Endothelial cell of umbilical vein (primary cell): ENCODE data around the gene TIGD7. TPM values are rescaled to one million over a fixed set of nuclear protein-coding genes. Genes with fewer than 3 reads are reported as not detected.

Experiments
- BruUV-seq: library from RNA; stranded (reverse); fragments of 400-500 nt; replicated peaks from 2 replicates; lab custom pipeline; 2021; lab: Mats Ljungman, UMichigan
- CTCF ChIA-PET: fragments of 300-600, 350-600 bp; sonication (Branson Sonifier 250); formaldehyde crosslinking; loops from one replicate; lab custom pipeline; 2021; ENCODE audit warnings: antibody characterized with exemption, inconsistent platforms; lab: Charles Lee
- POLR2A ChIA-PET: fragments of 300-600, 350-600 bp; sonication (Branson Sonifier 250); formaldehyde crosslinking; loops from one replicate; lab custom pipeline; 2021; ENCODE audit warnings: antibody characterized with exemption, inconsistent platforms; lab: Charles Lee
- DNase-seq: peaks from one replicate; pipeline ENCODE4 v3.0.0-alpha.2; 2011; ENCODE audit warnings: low read depth, low spot score
- FAIRE-seq: peaks from 2 replicates; lab custom pipeline; 2011; peaks lifted over from hg19 to GRCh38; lab: Jason Lieb, UNC
- H2AFZ ChIP-seq: 2 replicates; pipeline ENCODE4 v1.6.0; 2012; ENCODE audit warnings: low read depth, low read length, control low read depth, inconsistent platforms
- H3K27ac ChIP-seq: 2 replicates; pipeline ENCODE4 v1.5.1; 2011; ENCODE audit warnings: low read depth, mild to moderate bottlenecking, control low read depth, low read length, moderate library complexity; ENCODE audit not compliant: insufficient read depth
- H3K27me3 ChIP-seq, 2 experiments: 2 replicates each; pipeline versions ENCODE4 v1.6.0 to v1.6.1; 2011; ENCODE audit warnings: low read length in 2 of 2, mixed read lengths in 1 of 2; ENCODE audit not compliant: control insufficient read depth in 2 of 2, insufficient read depth in 2 of 2
- H3K36me3 ChIP-seq, 2 experiments: 2 replicates in 1 of 2; 3 replicates in 1 of 2; pipeline ENCODE4 v1.5.1; 2011; ENCODE audit warnings: low read length in 2 of 2, mild to moderate bottlenecking in 1 of 2, moderate library complexity in 1 of 2; ENCODE audit not compliant: control insufficient read depth in 2 of 2, insufficient read depth in 2 of 2; ENCODE audit errors: extremely low read depth in 1 of 2
- H3K4me1 ChIP-seq: 3 replicates; pipeline ENCODE4 v1.5.1; 2011; ENCODE audit warnings: mild to moderate bottlenecking, low read length; ENCODE audit not compliant: control insufficient read depth, insufficient read depth; ENCODE audit errors: extremely low read depth
- H3K4me2 ChIP-seq: 2 replicates; pipeline ENCODE4 v1.6.1; 2011; ENCODE audit warnings: low read length, control low read depth, mixed read lengths; ENCODE audit not compliant: insufficient read depth
- H3K4me3 ChIP-seq, 3 experiments: fragments of 200-600 bp in 1 of 3; sonication (generic), shearing (Covaris generic) in 1 of 3; replicated peaks in 1 of 3; 2 replicates each; pipeline ENCODE4 v1.5.1; 2011 to 2016; ENCODE audit warnings: control low read depth in 3 of 3, low read length in 3 of 3, mild to moderate bottlenecking in 2 of 3, inconsistent platforms in 1 of 3, low read depth in 1 of 3, moderate library complexity in 1 of 3; ENCODE audit not compliant: insufficient read depth in 1 of 3
- H3K79me2 ChIP-seq: 2 replicates; pipeline ENCODE4 v1.6.0; 2012; ENCODE audit warnings: low read length, inconsistent platforms; ENCODE audit not compliant: control insufficient read depth, insufficient read depth
- H3K9ac ChIP-seq: replicated peaks from 2 replicates; pipeline ENCODE3; 2011; ENCODE audit warnings: low read length, control low read depth; ENCODE audit not compliant: insufficient read depth; ENCODE audit errors: extremely low read depth
- H3K9me1 ChIP-seq: replicated peaks from 3 replicates; pipeline ENCODE4 v1.6.0; 2011; ENCODE audit warnings: mild to moderate bottlenecking, low read length; ENCODE audit not compliant: control insufficient read depth, insufficient read depth; ENCODE audit errors: extremely low read depth
- H3K9me3 ChIP-seq: replicated peaks from 2 replicates; pipeline ENCODE4 v1.5.1; 2012; ENCODE audit warnings: low read length, inconsistent platforms; ENCODE audit not compliant: control insufficient read depth, insufficient read depth
- H4K20me1 ChIP-seq: replicated peaks from 2 replicates; pipeline ENCODE3; 2011; ENCODE audit warnings: mild to moderate bottlenecking, low read length; ENCODE audit not compliant: control insufficient read depth, insufficient read depth; ENCODE audit errors: extremely low read depth
- CTCF ChIP-seq, 2 donors: IDR thresholded peaks; 1 replicate in 1 of 2; 2 replicates in 1 of 2; pipeline ENCODE4 v1.5.1; 2011; ENCODE audit warnings: low read length in 2 of 2, mild to moderate bottlenecking in 2 of 2, moderate library complexity in 2 of 2, control low read depth in 1 of 2, inconsistent platforms in 1 of 2, low read depth in 1 of 2; ENCODE audit not compliant: insufficient read depth in 1 of 2; ENCODE audit errors: extremely low read depth in 1 of 2
- EZH2 ChIP-seq: IDR thresholded peaks from 2 replicates; pipeline ENCODE4 v1.6.1; 2012; ENCODE audit warnings: borderline replicate concordance, low read depth, mild to moderate bottlenecking, moderate library complexity, low read length, inconsistent platforms; ENCODE audit not compliant: severe bottlenecking
- FOS ChIP-seq: IDR thresholded peaks from 2 replicates; pipeline ENCODE4 v1.6.1; 2011; ENCODE audit warnings: mild to moderate bottlenecking, low read length, moderate library complexity, borderline replicate concordance; ENCODE audit not compliant: insufficient read depth
- GATA2 ChIP-seq: IDR thresholded peaks from 2 replicates; pipeline ENCODE4 v1.7.0; 2011; ENCODE audit warnings: low read depth, mild to moderate bottlenecking, moderate library complexity, mixed read lengths, low read length; ENCODE audit not compliant: insufficient read length, insufficient read depth
- JUN ChIP-seq: IDR thresholded peaks from 2 replicates; pipeline ENCODE4 v1.6.1; 2011; ENCODE audit warnings: borderline replicate concordance, low read depth; ENCODE audit not compliant: insufficient read length, insufficient read depth
- MAX ChIP-seq: IDR thresholded peaks from 2 replicates; pipeline ENCODE4 v1.6.1; 2011; ENCODE audit not compliant: insufficient read depth, insufficient read length
- MYC ChIP-seq: IDR thresholded peaks from one replicate; pipeline ENCODE4 v1.6.1; 2011; ENCODE audit warnings: mild to moderate bottlenecking, low read depth, low read length
- POLR2A ChIP-seq: IDR thresholded peaks from 2 replicates; pipeline ENCODE4 v1.6.1; 2012; ENCODE audit warnings: low read depth, mild to moderate bottlenecking, control low read depth, low read length
- POLR2AphosphoS5 ChIP-seq: IDR thresholded peaks from 2 replicates; pipeline ENCODE4 v1.6.1; 2012; ENCODE audit warnings: low read depth, mild to moderate bottlenecking, control low read depth, low read length, moderate library complexity; ENCODE audit not compliant: insufficient read depth
- dilution Hi-C: fragments of 300-500 bp; cut with MboI; formaldehyde crosslinking; loops from one replicate; pipeline ENCODE4 v1.15.0; 2019; ENCODE audit warnings: low sequenced_read_pairs; ENCODE audit not compliant: extremely low pct_ligation_motif_present
- intact Hi-C: fragments of 100-400 bp; cut with micrococcal nuclease; formaldehyde crosslinking; loops from one replicate; pipeline ENCODE4 v1.10.0; 2022
- polyA plus RNA-seq, 4 experiments: library from polyadenylated mRNA; depleted of rRNA in 3 of 4; stranded (reverse) in 3 of 4; unstranded in 1 of 4; fragments of >200 nt; gene quantifications; 2 replicates each; pipeline versions ENCODE4 v1.2.1 to v1.2.3, GENCODE V29; 2011 to 2012; ENCODE audit warnings: missing spikeins in 1 of 4
- total RNA-seq: library from RNA; stranded (reverse); gene quantifications from 2 replicates; pipeline ENCODE4 v1.2.3, GENCODE V29; 2021

TIGD7 gene
- total and polyA plus RNA-seq, 2 donors (not counting 3 experiments of a cell fraction or from before 2014, with no cell fraction given), result 1.1 to 3.5 TPM

DNA sequence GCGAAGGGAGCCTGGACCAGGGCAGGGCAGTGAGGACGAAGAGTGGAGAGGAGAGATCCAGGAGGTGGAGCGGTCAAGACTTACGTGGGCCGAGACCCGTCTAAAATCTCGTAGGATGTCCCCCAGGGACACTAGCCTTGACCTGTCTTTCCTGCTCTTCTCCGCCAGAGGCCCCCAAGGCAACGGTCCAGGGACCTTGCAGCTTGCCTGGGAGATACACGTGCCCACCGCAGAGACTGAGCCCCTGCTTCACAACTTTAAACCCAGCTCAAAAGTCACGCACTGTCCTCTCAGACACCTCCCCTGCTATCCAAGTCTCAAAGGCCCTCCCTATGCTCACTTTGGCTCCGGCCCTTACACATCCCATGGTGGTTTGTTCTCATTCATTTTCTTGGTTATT is 9.4 kb downstream of the TIGD7 start:
- H3K79me2 ChIP-seq, result peaks cover 4% of the 10 kb centered on the region
- TF ChIP-seq GATA2 (no peak), MAX (no peak), FOS (no peak), EZH2 (no peak), MYC (no peak), CTCF (IDR thresholded peaks at IDR 0.05; ENCODE audit: extremely low read depth in 1 of 2, insufficient read depth in 1 of 2, low read depth in 1 of 2, low read length in 2 of 2) (no peak), JUN (no peak), POLR2AphosphoS5 (no peak), POLR2A (no peak)
- dilution Hi-C loops, result no loop called here
- no peaks in the 10 kb centered on the region for H4K20me1 ChIP-seq
- H3K9ac ChIP-seq, result no peak overlapping the region
- H3K9me1 ChIP-seq, result no peaks in the 10 kb centered on the region
- intact Hi-C loops, result no loop called here
- no peaks in the 10 kb centered on the region for H3K27me3 ChIP-seq
- H3K4me1 ChIP-seq, result no peaks in the 10 kb centered on the region
- no peak overlapping the region for H2AFZ ChIP-seq
- ChIA-PET POLR2A (no interaction called here), CTCF (interaction anchor here (0.9 kb wide), 1 partner anchor 29 kb away, joined by 3 read pairs; no protein-coding TSS in a partner anchor)
- no peak overlapping the region for H3K4me3 ChIP-seq
- no peak overlapping the region for H3K27ac ChIP-seq
- H3K9me3 ChIP-seq, result peaks cover 2% of the 10 kb centered on the region
- no peak for DNase-seq
- H3K36me3 ChIP-seq, result peaks cover 7 to 10% of the 10 kb centered on the region in 2 experiments
- H3K4me2 ChIP-seq, result no peak overlapping the region
- BruUV-seq, result no TSS peak
- no peak for FAIRE-seq
